Effector CD8-positive, alpha-beta T cell (primary cell): ENCODE measurements around the gene FPR3.

Experiments
- DNase-seq: peaks from one replicate; lab custom pipeline; 2025; lab: John Stamatoyannopoulos, UW

FPR3 gene

GRCh38 chr19:51807111-51807701 is 12.2 kb downstream of the FPR3 start:
- no peak for DNase-seq

- DNase-seq = no peak
These were observed 13.0 kb downstream of the FPR3 start for GRCh38 chr19:51807925-51808324.

- DNase-seq = no peak
These were observed 13.5 kb downstream of the FPR3 start for GRCh38 chr19:51808333-51808986.

- no peak for DNase-seq
These were observed 14.8 kb downstream of the FPR3 start for GRCh38 chr19:51809787-51810186.

DNA sequence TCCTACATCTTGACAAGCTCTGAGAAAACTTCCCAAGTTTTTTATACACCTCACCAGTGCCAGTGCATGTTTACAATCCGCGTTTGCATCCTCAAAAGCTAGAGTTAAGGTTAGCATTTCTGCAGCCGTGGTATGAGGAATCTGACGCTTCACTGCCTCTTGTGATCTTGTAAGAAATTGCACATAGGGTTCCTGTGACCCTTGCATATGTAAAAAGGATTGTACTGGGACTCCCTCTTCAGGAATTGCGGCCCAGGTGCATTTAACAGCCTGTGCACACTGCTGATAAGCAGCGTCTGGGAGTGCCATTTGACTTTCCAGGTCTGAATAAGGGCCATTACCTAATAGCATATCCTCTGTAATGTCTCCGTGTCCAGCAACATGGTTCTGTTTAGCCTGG is 15.3 kb downstream of the FPR3 start:
- no peak for DNase-seq

- DNase-seq = no peak
These were observed 16.4 kb downstream of the FPR3 start for GRCh38 chr19:51811344-51811743.

GRCh38 chr19:51815043-51815442 is 20.1 kb downstream of the FPR3 start:
- no peak for DNase-seq

DNA sequence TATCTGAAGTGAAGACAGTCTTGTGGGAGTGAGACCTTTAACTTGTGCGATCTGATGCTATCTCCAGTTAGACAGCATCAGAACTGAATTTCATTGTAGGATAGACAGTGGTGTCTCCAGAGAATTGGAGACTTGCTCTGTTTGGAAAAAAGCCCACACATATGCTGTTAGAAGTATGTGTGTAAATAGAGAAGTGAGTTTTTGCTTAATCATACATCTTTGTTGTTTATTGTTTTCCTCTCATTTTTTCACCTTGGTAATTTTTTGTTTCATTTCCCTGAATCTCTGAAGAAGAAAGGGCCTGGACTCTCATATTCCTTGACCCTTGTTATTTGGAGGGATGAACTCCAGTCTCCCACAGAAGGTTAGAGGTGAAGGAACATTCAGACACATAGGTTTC is 21.8 kb downstream of the FPR3 start:
- no peak for DNase-seq

GRCh38 chr19:51820011-51820410 is 25.1 kb downstream of the FPR3 start:
- no peak for DNase-seq

GRCh38 chr19:51820831-51821446 is 26.0 kb downstream of the FPR3 start:
- DNase-seq = no peak

DNA sequence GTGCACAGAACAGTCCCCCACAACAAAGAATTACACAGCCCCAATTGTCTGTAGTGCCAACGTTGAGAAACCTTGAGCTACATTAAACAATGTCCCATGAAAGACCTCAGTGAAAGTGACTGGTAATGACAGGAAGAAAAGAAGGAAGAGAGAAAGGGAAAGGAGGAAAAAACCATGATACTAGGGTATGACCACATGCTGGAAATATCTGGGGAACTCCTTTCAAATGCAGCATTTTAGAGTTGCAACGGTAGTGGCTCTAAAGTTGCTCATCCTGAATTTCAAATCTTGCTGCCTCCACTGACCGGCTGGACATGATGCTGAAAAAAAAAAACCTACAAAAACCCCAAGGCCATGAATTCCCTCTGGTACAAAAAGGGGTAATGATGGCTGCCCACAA is 26.5 kb downstream of the FPR3 start:
- DNase-seq = no peak

DNA sequence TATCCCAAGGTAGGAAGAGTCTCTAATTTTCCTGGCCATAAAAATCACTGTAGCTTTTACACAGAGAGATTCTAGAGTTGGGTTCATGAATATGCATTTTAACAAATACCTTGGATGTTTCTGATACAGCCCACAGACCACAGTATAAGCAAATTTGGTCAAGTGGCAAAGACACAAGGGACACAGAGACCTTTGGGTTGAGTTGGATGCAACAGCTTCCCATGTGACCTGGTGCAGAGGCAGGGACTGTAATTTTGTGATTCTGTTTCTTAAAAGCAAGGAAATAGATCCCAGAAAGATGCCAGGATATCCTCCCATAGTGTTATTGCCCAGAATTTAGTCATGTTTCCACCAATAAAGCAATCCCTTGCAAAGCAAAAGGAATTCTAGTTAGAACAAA is 27.0 kb downstream of the FPR3 start:
- DNase-seq = no peak

DNA sequence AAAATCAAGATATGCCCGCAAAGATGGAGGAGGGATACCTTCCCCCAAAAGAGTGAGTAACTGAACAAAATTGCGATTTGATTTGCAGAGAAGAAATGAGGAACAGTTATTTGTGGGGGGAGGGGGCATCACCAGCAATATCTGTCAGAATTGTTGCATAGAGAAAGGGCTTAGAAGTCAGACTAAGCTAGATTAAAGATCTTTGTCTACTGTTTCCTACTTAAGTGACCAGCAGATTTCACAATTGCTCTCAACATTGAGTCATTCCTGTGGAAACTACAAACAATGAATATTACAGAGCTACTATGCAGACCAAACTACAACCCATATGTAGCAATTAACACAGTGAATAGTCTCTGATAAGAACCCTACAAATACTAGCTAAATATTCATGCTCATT is 27.4 kb downstream of the FPR3 start:
- no peak for DNase-seq

- DNase-seq = no peak
These were observed 28.0 kb downstream of the FPR3 start for GRCh38 chr19:51822946-51823345.

- no peak for DNase-seq
These were observed 29.5 kb downstream of the FPR3 start for GRCh38 chr19:51824281-51825005.

DNA sequence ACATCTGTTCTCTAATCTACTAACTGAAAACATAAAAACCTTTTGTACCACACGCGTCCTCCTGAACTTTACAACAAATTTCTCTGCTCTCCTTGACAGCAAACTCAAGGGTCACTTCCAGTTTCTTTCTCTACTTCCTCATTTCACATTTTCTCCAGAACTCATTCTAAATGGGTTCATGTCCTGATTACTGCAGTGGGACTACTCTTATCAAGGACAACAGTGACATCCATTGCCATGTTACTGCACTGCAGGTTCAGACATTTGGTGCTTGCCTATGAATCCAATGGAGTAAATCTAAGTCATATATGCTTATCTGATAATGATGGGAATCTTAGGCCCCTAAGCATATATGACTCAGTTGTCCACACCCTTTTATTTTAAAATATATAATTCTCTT is 35.3 kb downstream of the FPR3 start:
- DNase-seq = no peak

DNA sequence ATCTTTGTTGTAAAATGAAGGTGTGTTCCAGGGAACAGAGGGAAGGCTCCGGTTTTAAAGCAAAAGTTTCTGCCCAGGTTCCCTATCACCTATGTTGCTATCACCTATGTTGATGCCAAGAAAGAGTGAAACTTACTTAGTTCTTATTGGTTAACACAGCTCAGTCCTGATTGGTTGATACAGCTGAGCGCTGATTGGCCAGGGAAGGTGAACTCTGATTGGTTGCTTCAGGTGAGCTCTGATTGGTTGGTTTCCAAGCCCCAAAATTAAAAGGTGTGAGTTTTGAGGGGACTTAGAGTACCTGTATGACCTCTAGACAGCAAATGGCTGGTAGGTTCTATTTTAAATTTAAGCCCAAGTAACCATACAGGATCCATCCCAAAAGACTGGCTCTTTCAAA is 42.2 kb downstream of the FPR3 start:
- no peak for DNase-seq

GRCh38 chr19:51861870-51862622 is 67.1 kb downstream of the FPR3 start:
- no peak for DNase-seq

DNA sequence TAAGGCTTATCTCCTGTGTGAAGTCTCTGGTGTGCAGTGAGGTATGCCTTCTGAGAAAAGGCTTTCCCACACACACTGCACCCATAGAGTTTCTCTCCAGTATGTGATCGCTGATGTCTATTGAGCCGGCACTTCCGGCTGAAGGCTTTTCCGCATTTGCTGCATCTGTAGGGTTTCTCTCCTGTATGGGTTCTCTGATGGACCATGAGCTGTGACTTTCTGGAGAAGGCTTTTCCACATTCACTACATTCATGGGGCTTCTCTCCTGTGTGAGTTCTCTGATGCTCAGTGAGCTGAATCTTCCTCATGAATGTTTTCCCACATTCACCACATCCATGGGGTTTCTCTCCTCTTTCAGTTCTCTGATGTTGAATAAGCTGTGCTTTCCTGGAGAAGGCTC is 78.1 kb downstream of the FPR3 start:
- DNase-seq = no peak
